ENCODE results near the gene RBSN.

The RBSN gene

DNA sequence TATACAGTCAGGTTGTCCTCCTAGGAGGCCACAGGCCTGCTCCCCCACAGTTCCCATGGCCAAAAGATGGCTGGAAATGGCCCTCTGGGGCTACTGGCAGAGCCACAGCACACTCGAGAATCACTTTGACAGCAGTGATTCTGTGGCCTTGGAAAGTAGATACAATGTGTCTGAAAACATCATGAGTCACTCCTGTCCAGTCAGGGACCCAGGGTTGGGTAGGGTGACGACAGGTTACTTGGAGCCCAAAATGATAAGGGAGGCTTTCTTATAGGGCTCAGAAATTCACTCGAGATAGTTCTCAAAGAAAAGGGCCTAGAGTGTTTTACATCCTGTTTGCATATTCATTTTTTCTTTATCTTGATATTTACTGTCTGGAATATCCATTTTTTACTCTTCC is 58.1 kb downstream of the RBSN start:
- TF ChIP-seq POLR2A (IDR thresholded peaks at IDR 0.05; ENCODE audit: low read depth, low read length) = no peak
- no peak for DNase-seq (ENCODE audit: insufficient read length, low spot score)
- FAIRE-seq = no peak

- TF ChIP-seq POLR2A (IDR thresholded peaks at IDR 0.05; ENCODE audit: low read depth, low read length) = no peak
- no peak for FAIRE-seq
- no peak for DNase-seq (ENCODE audit: insufficient read length, low spot score)
These were observed 60.6 kb downstream of the RBSN start for GRCh38 chr3:15038306-15038705.

GRCh38 chr3:15033103-15033502 is 65.8 kb downstream of the RBSN start:
- FAIRE-seq (no peak), DNase-seq (ENCODE audit: insufficient read length, low spot score) (no peak)
- TF ChIP-seq POLR2A (IDR thresholded peaks at IDR 0.05; ENCODE audit: low read depth, low read length) = no peak

DNA sequence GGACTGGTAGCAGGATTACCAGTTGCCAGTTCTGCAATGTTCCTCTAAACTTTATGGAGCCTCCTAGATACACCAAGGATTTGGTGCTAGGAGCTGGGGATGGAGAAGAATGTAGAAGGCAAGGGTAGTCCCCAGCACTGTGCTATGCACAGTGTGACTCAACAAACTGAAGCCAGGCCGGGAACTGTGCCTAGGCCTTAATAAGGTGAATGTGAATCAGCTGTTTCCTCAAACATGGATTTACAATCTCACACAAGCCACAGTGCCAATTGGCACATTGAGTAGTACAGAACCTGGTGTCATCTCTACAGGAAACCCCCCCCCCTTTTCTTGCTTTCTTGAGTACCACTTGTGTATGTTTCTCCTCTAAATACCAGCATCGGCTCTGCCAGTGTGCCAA is 66.3 kb downstream of the RBSN start:
- TF ChIP-seq POLR2A (IDR thresholded peaks at IDR 0.05; ENCODE audit: low read depth, low read length) = no peak
- no peak for FAIRE-seq
- no peak for DNase-seq (ENCODE audit: insufficient read length, low spot score)

GRCh38 chr3:15029625-15030024 is 69.3 kb downstream of the RBSN start:
- DNase-seq (ENCODE audit: insufficient read length, low spot score) = no peak
- no peak for TF ChIP-seq POLR2A (IDR thresholded peaks at IDR 0.05; ENCODE audit: low read depth, low read length)
- no peak for FAIRE-seq

GRCh38 chr3:15023719-15024118 is 75.2 kb downstream of the RBSN start:
- TF ChIP-seq POLR2A (IDR thresholded peaks at IDR 0.05; ENCODE audit: low read depth, low read length) = no peak
- FAIRE-seq (no peak), DNase-seq (ENCODE audit: insufficient read length, low spot score) (no peak)

GRCh38 chr3:15023249-15023648 is 75.7 kb downstream of the RBSN start:
- DNase-seq (ENCODE audit: insufficient read length, low spot score) (no peak), FAIRE-seq (no peak)
- TF ChIP-seq POLR2A (IDR thresholded peaks at IDR 0.05; ENCODE audit: low read depth, low read length) = no peak

Data from H54 (cell line).